Right lobe of liver (tissue), 6 donors: ENCODE measurements around the gene FNDC3B. TPM values are rescaled to one million over a fixed set of nuclear protein-coding genes. Genes with fewer than 3 reads are reported as not detected.
A peak's percentile ranks its signal among the peaks of the same experiment; 100 is the strongest.

ENCODE experiments used
- ATAC-seq, 4 donors: fragments of 200-7000 bp; cut with Tn5 transposase; one replicate each; pipeline ENCODE4 v1.9.1; 2020; ENCODE audit warnings: mild to moderate bottlenecking in 4 of 4, moderate library complexity in 4 of 4
- DNase-seq, 3 donors: peaks; one replicate each; pipeline ENCODE4 v3.0.0-alpha.2; 2020
- H3K27ac ChIP-seq, 3 donors: fragments of 200-600 bp; one replicate each; pipeline ENCODE4 v1.8.0; 2022
- H3K27me3 ChIP-seq, 2 donors: fragments of 200-600 bp; one replicate each; pipeline ENCODE4 v1.8.0; 2022
- H3K36me3 ChIP-seq, 4 donors: fragments of 200-600 bp; sonication (generic) in 1 of 4; one replicate each; pipeline versions ENCODE4 v1.5.1 to v1.8.0; 2017 to 2022; ENCODE audit warnings: control low read depth in 1 of 4
- H3K4me1 ChIP-seq, 4 donors: fragments of 200-600 bp; sonication (generic) in 1 of 4; one replicate each; pipeline versions ENCODE4 v1.5.1 to v1.8.0; 2017 to 2022; ENCODE audit warnings: control low read depth in 1 of 4
- H3K4me3 ChIP-seq, 3 donors: fragments of 200-600 bp; one replicate each; pipeline ENCODE4 v1.8.0; 2022
- H3K9me3 ChIP-seq, 4 donors: fragments of 200-600 bp; sonication (generic) in 1 of 4; one replicate each; pipeline versions ENCODE4 v1.5.1 to v1.8.0; 2017 to 2022; ENCODE audit warnings: control low read depth in 1 of 4
- CTCF ChIP-seq, 4 donors: fragments of 200-600 bp in 3 of 4; fragments of 450-650 bp in 1 of 4; IDR thresholded peaks; one replicate each; pipeline versions ENCODE4 v1.5.1 to v1.8.0; 2016 to 2022; ENCODE audit warnings: antibody characterized with exemption in 4 of 4, mild to moderate bottlenecking in 2 of 4
- POLR2A ChIP-seq: fragments of 450-650 bp; IDR thresholded peaks from one replicate; pipeline ENCODE4 v1.6.1; 2017; ENCODE audit warnings: antibody characterized with exemption, mild to moderate bottlenecking
- WGBS: methylation state at CpG from one replicate; pipeline ENCODE4 v1.1.6; 2018; ENCODE audit warnings: low coverage, low lambda C conversion rate; ENCODE audit not compliant: insufficient coverage; ENCODE audit errors: missing lambda C conversion rate; 5-methylcytosine and 5-hydroxymethylcytosine counted together
- intact Hi-C, 2 donors: fragments of 100-400 bp; cut with DNase I; formaldehyde crosslinking; loops; one replicate each; pipeline versions ENCODE4 v1.11.2 to v1.14.1; 2022
- total RNA-seq, 6 experiments: library from RNA; depleted of rRNA in 2 of 6; stranded (reverse); fragments of >200 nt in 2 of 6; fragmentation: NEBNext Ultra II Directional in 3 of 6; extraction: Animal tissue kit (Norgen Biotek cat#: 25700) in 3 of 6; gene quantifications; one replicate each; pipeline versions ENCODE4 v1.1.0 to v1.2.4, GENCODE V29; 2016 to 2023
- donor health status: DM: no; HTN: yes; CAD: no.
- donor health status: DM: no; HTN: no; CAD: no.
- donor health status: DM: no; HTN: no; CAD: no.
- donor health status: DM: no; HTN: yes; CAD: no.
- donor health status: DM: no; HTN: yes; CAD: no.

FNDC3B gene
- total RNA-seq, 6 experiments from 2014 or later: 40.2 to 184 (median 63.5) TPM

GRCh38 chr3:172130717-172131050 is 91.3 kb downstream of the FNDC3B start:
- H3K9me3 ChIP-seq: no peaks in the 10 kb centered on the region
- DNase-seq (no peak), ATAC-seq (no peak)
- no peaks in the 10 kb centered on the region for H3K36me3 ChIP-seq
- H3K27ac ChIP-seq: peak overlapping the region; percentile 69 to 91 (median 72)
- intact Hi-C loops: no loop called here
- H3K4me3 ChIP-seq: no peak overlapping the region
- no peaks in the 10 kb centered on the region for H3K27me3 ChIP-seq
- 51% methylated on average over 2 of the region's 2 CpGs for WGBS
- TF ChIP-seq POLR2A: no peak
- TF ChIP-seq CTCF (IDR thresholded peaks at IDR 0.05): no peak
- H3K4me1 ChIP-seq: peaks cover 2 to 67% (median 28%) of the 10 kb centered on the region in 4 donors

- Histone ChIP-seq H3K27me3 (no peaks in the 10 kb centered on the region), H3K9me3 (no peaks in the 10 kb centered on the region), H3K4me3 (no peak overlapping the region), H3K36me3 (no peaks in the 10 kb centered on the region), H3K27ac (peak overlapping the region in 2 of 3 donors; percentile 69 to 91), H3K4me1 (peaks cover 2 to 74% (median 29%) of the 10 kb centered on the region in 4 donors)
- DNase-seq (no peak), ATAC-seq (no peak)
- intact Hi-C loops: no loop called here
- WGBS: 75% methylated on average over 1 of the region's 1 CpG
- no peak for TF ChIP-seq CTCF (IDR thresholded peaks at IDR 0.05)
- TF ChIP-seq POLR2A: no peak
Observed at GRCh38 chr3:172131746-172132145, 92.4 kb downstream of the FNDC3B start.

GRCh38 chr3:172132159-172132586 is 92.8 kb downstream of the FNDC3B start:
- no peaks in the 10 kb centered on the region for H3K27me3 ChIP-seq
- 66% methylated on average over 4 of the region's 4 CpGs for WGBS
- TF ChIP-seq CTCF (IDR thresholded peaks at IDR 0.05) (no peak), POLR2A (no peak)
- H3K27ac ChIP-seq: peak overlapping the region in 2 of 3 donors; percentile 10 to 69
- no peak overlapping the region for H3K4me3 ChIP-seq
- peaks cover 2 to 72% (median 29%) of the 10 kb centered on the region in 4 donors for H3K4me1 ChIP-seq
- H3K36me3 ChIP-seq: no peaks in the 10 kb centered on the region
- intact Hi-C loops: no loop called here
- DNase-seq (no peak), ATAC-seq (no peak)
- H3K9me3 ChIP-seq: no peaks in the 10 kb centered on the region

- 91% methylated on average over 3 of the region's 3 CpGs for WGBS
- Histone ChIP-seq H3K4me1 (peaks cover 2 to 72% (median 28%) of the 10 kb centered on the region in 4 donors), H3K36me3 (no peaks in the 10 kb centered on the region), H3K4me3 (no peak overlapping the region), H3K27me3 (no peaks in the 10 kb centered on the region), H3K27ac (peak overlapping the region in 2 of 3 donors; percentile 89 to 97), H3K9me3 (no peaks in the 10 kb centered on the region)
- intact Hi-C loops: no loop called here
- DNase-seq (no peak), ATAC-seq (no peak)
- TF ChIP-seq POLR2A: no peak
- TF ChIP-seq CTCF (IDR thresholded peaks at IDR 0.05): no peak
Observed at GRCh38 chr3:172132721-172133311, 93.4 kb downstream of the FNDC3B start.
